A549 (cell line): Measurements from ENCODE around the gene CD79B. TPM values are rescaled to one million over a fixed set of nuclear protein-coding genes. Genes with fewer than 3 reads are reported as not detected.

Source experiments
- ATAC-seq, 2 experiments: fragments of 200-7000 bp in 1 of 2; fragments of >200 bp in 1 of 2; cut with Nextera tagmentation in 1 of 2; cut with Tn5 transposase in 1 of 2; 3 replicates each; pipeline versions ENCODE4 v1.8.0 to v1.9.1; 2018 to 2020; ENCODE audit warnings: mild to moderate bottlenecking in 1 of 2, moderate library complexity in 1 of 2
- CTCF ChIA-PET: fragments of 300-600 bp; sonication (Branson Sonifier 250); formaldehyde crosslinking; extraction: SDS; loops from one replicate; lab custom pipeline; 2021; ENCODE audit warnings: antibody characterized with exemption, inconsistent platforms; lab: Yijun Ruan, JAX
- POLR2A ChIA-PET: fragments of 350-600 bp; formaldehyde crosslinking; extraction: SDS; loops from one replicate; lab custom pipeline; 2021; ENCODE audit warnings: antibody characterized with exemption, inconsistent platforms; lab: Yijun Ruan, JAX
- DNase-seq, 2 experiments: peaks; one replicate each; pipeline versions ENCODE4 v3.0.0 to v3.0.0-alpha.2; 2011 to 2016; ENCODE audit warnings: low read depth in 1 of 2, low spot score in 1 of 2
- FAIRE-seq: peaks from 2 replicates; lab custom pipeline; 2011; peaks lifted over from hg19 to GRCh38; lab: Jason Lieb, UNC
- H3K27ac ChIP-seq, 2 experiments: fragments of >200 bp; sonication (Bioruptor Twin); formaldehyde crosslinking; 3 replicates each; pipeline ENCODE4 v1.5.1; 2016 to 2017
- H3K4me1 ChIP-seq: fragments of >200 bp; sonication (Bioruptor Twin); formaldehyde crosslinking; 3 replicates; pipeline ENCODE4 v1.6.1; 2016
- H3K4me2 ChIP-seq: fragments of >200 bp; sonication (Bioruptor Twin); formaldehyde crosslinking; 3 replicates; pipeline ENCODE4 v1.6.1; 2016
- H3K4me3 ChIP-seq: fragments of >200 bp; sonication (Bioruptor Twin); formaldehyde crosslinking; 3 replicates; pipeline ENCODE4 v1.5.1; 2016
- H3K9me3 ChIP-seq: fragments of >200 bp; sonication (Bioruptor Twin); formaldehyde crosslinking; 3 replicates; pipeline ENCODE4 v1.6.1; 2016
- CBX8 ChIP-seq: fragments of 200-600 bp; sonication (generic); IDR thresholded peaks from 2 replicates; pipeline ENCODE4 v1.6.1; 2016
- CTCF ChIP-seq: fragments of >200 bp; sonication (Bioruptor Twin); formaldehyde crosslinking; IDR thresholded peaks from 3 replicates; pipeline ENCODE4 v1.5.1; 2016
- E2F6 ChIP-seq: IDR thresholded peaks from 2 replicates; pipeline ENCODE4 v1.6.1; 2012; ENCODE audit warnings: low read depth, borderline replicate concordance
- EP300 ChIP-seq, 2 experiments: fragments of >200 bp; sonication (Bioruptor Twin); formaldehyde crosslinking; IDR thresholded peaks; 2 replicates in 1 of 2; 3 replicates in 1 of 2; pipeline ENCODE4 v1.6.1; 2016 to 2017
- ESRRA ChIP-seq: fragments of 150-350 bp; IDR thresholded peaks from 2 replicates; pipeline ENCODE4 v1.6.1; 2014; ENCODE audit warnings: mild to moderate bottlenecking, low read length, borderline replicate concordance
- HDAC2 ChIP-seq: fragments of 200-600 bp; sonication (generic); IDR thresholded peaks from 2 replicates; pipeline ENCODE4 v1.6.1; 2016
- HES2 ChIP-seq: fragments of >200 bp; sonication (Bioruptor Twin); formaldehyde crosslinking; IDR thresholded peaks from 2 replicates; pipeline ENCODE4 v1.6.1; 2016
- HOXB13 ChIP-seq: fragments of 250-450 bp; sonication (Bioruptor Pico); IDR thresholded peaks from 2 replicates; pipeline ENCODE4 v1.5.0; 2020; ENCODE audit warnings: low read depth, mild to moderate bottlenecking, moderate library complexity
- HOXB5 ChIP-seq: fragments of 250-450 bp; sonication (Bioruptor Pico); IDR thresholded peaks from 2 replicates; pipeline ENCODE4 v1.5.0; 2020; ENCODE audit warnings: mild to moderate bottlenecking, moderate library complexity
- JUNB ChIP-seq: fragments of >200 bp; sonication (Bioruptor Twin); formaldehyde crosslinking; IDR thresholded peaks from 2 replicates; pipeline ENCODE4 v1.6.1; 2016
- KDM5A ChIP-seq: fragments of 200-600 bp; sonication (generic); IDR thresholded peaks from 2 replicates; pipeline ENCODE4 v1.6.1; 2016; ENCODE audit warnings: antibody characterized with exemption, mild to moderate bottlenecking
- MAX ChIP-seq: IDR thresholded peaks from 2 replicates; pipeline ENCODE4 v1.6.1; 2012
- MAZ ChIP-seq: fragments of 150-350 bp; IDR thresholded peaks from 2 replicates; pipeline ENCODE4 v1.6.1; 2014; ENCODE audit warnings: antibody characterized with exemption, low read depth, low read length, borderline replicate concordance
- NFE2L2 ChIP-seq: fragments of 150-350 bp; conservative IDR thresholded peaks from 2 replicates; pipeline ENCODE4 v1.6.1; 2014; ENCODE audit warnings: low read length
- NPAS2 ChIP-seq: fragments of 250-450 bp; sonication (Bioruptor Pico); IDR thresholded peaks from 2 replicates; pipeline ENCODE4 v1.8.0; 2022; ENCODE audit warnings: mild to moderate bottlenecking, moderate library complexity, borderline replicate concordance
- POLR2AphosphoS2 ChIP-seq: conservative IDR thresholded peaks from 2 replicates; pipeline ENCODE4 v1.6.1; 2012; ENCODE audit warnings: low read length, improper control_type of control experiment, inconsistent platforms
- RAD21 ChIP-seq, 2 experiments: fragments of >200 bp in 1 of 2; sonication (Bioruptor Twin) in 1 of 2; formaldehyde crosslinking in 1 of 2; IDR thresholded peaks in 1 of 2; conservative IDR thresholded peaks in 1 of 2; 2 replicates in 1 of 2; 3 replicates in 1 of 2; pipeline ENCODE4 v1.6.1; 2012 to 2018; ENCODE audit warnings: inconsistent platforms in 1 of 2
- RCOR1 ChIP-seq: fragments of 150-350 bp; IDR thresholded peaks from 2 replicates; pipeline ENCODE4 v1.6.1; 2014; ENCODE audit warnings: antibody characterized with exemption, low read length, low read depth
- RFX5 ChIP-seq: fragments of 450-650 bp; IDR thresholded peaks from 2 replicates; pipeline ENCODE4 v1.7.1; 2014; ENCODE audit warnings: antibody characterized with exemption, mild to moderate bottlenecking, moderate library complexity
- RNF2 ChIP-seq: fragments of 200-600 bp; sonication (generic); IDR thresholded peaks from 2 replicates; pipeline ENCODE4 v1.6.1; 2016; ENCODE audit warnings: low read depth, mild to moderate bottlenecking, antibody characterized with exemption, moderate library complexity, borderline replicate concordance
- USF2 ChIP-seq: fragments of 450-650 bp; IDR thresholded peaks from 2 replicates; pipeline ENCODE4 v1.6.1; 2014; ENCODE audit warnings: antibody characterized with exemption
- ZC3H11A ChIP-seq: fragments of 450-650 bp; IDR thresholded peaks from 2 replicates; pipeline ENCODE4 v1.6.1; 2014; ENCODE audit warnings: antibody characterized with exemption, mild to moderate bottlenecking
- ZFP36 ChIP-seq: fragments of 450-650 bp; IDR thresholded peaks from 2 replicates; pipeline ENCODE4 v1.6.1; 2014; ENCODE audit warnings: borderline replicate concordance; ENCODE audit not compliant: partially characterized antibody
- WGBS: methylation state at CpG from one replicate; pipeline ENCODE4 v1.1.6; 2017; ENCODE audit errors: missing lambda C conversion rate; 5-methylcytosine and 5-hydroxymethylcytosine counted together
- polyA plus RNA-seq, 4 experiments: library from polyadenylated mRNA; depleted of rRNA in 3 of 4; stranded (reverse); fragments of >200 nt; fragmentation: RNase III in 1 of 4; extraction: RNeasy Plus Mini Kit Qiagen cat#74134 plus additional on column Dnase treatment in 1 of 4; gene quantifications; 2 replicates in 3 of 4; 3 replicates in 1 of 4; pipeline ENCODE4 v1.2.3, GENCODE V29; 2011 to 2017

The CD79B gene
- polyA plus RNA-seq, 2 of the 4 experiments (the other 2 are of a cell fraction): 0.14 TPM; not detected in 1

- Histone ChIP-seq H3K9me3 (no peaks in the 10 kb centered on the region), H3K4me3 (no peak overlapping the region), H3K4me1 (no peaks in the 10 kb centered on the region), H3K4me2 (no peak overlapping the region), H3K27ac (no peak overlapping the region)
- ChIA-PET POLR2A (no interaction called here), CTCF (interaction anchor here (0.7 to 2.2 kb wide), 8 partner anchors 9 to 196 kb away, joined by 3 to 20 read pairs (median 4); partner anchors contain the start of gene GH1)
- ATAC-seq (no peak), FAIRE-seq (no peak), DNase-seq (no peak)
- WGBS: 82% methylated on average over 4 of the region's 4 CpGs
- TF ChIP-seq HOXB13 (CRISPR knock-in tag): no peak
- no peak for TF ChIP-seq EP300 (IDR thresholded peaks at IDR 0.05)
- no peak for TF ChIP-seq HES2
- TF ChIP-seq RNF2: no peak
- TF ChIP-seq NPAS2 (CRISPR knock-in tag): no peak
- no peak for TF ChIP-seq MAX
Observed at GRCh38 chr17:63937920-63938319, 5.8 kb upstream of the CD79B start.

GRCh38 chr17:63937319-63937718 lies 5.2 kb upstream of the CD79B start:
- POLR2A ChIA-PET: interaction anchor here (0.7 kb wide), 1 partner anchor 68 kb away, joined by 3 read pairs; no protein-coding TSS in a partner anchor
- Histone ChIP-seq H3K4me3 (no peak overlapping the region), H3K4me2 (no peak overlapping the region), H3K9me3 (no peaks in the 10 kb centered on the region), H3K27ac (no peak overlapping the region), H3K4me1 (no peaks in the 10 kb centered on the region)
- CTCF ChIA-PET: interaction anchor here (0.6 to 2.2 kb wide), 11 partner anchors 9 to 372 kb away, joined by 3 to 20 read pairs (median 4); partner anchors contain the start of gene GH1
- DNase-seq (no peak), FAIRE-seq (no peak), ATAC-seq (no peak)
- TF ChIP-seq CBX8 (no peak), E2F6 (no peak), USF2 (no peak), NFE2L2 (no peak), ESRRA (no peak), RFX5 (no peak), KDM5A (no peak), HOXB5 (CRISPR knock-in tag) (no peak), MAZ (no peak), ZFP36 (no peak), JUNB (no peak)
- WGBS: 62% methylated on average over 6 of the region's 6 CpGs

GRCh38 chr17:63934183-63935112 lies 2.3 kb upstream of the CD79B start:
- ATAC-seq: no peak
- no peak for TF ChIP-seq HDAC2
- TF ChIP-seq POLR2AphosphoS2: no peak
- no peak for TF ChIP-seq ZC3H11A
- TF ChIP-seq RCOR1: no peak
- no peak for TF ChIP-seq MAX
- no peak for TF ChIP-seq CTCF
- no peak for TF ChIP-seq ESRRA
- no peak for TF ChIP-seq RAD21 (conservative IDR thresholded peaks at IDR 0.05 in 1 of 2, IDR thresholded peaks at IDR 0.05 in 1 of 2)
- TF ChIP-seq, all 56 proteins: peak for 0
- no peak overlapping the region for H3K4me3 ChIP-seq
- no peaks in the 10 kb centered on the region for H3K9me3 ChIP-seq
- DNase-seq (no peak), FAIRE-seq (no peak)
- 67% methylated on average over 19 of the region's 21 CpGs for WGBS
- ChIA-PET CTCF (interaction anchor here (1.5 to 9.0 kb wide), 11 partner anchors 9 to 199 kb away, joined by 4 to 132 read pairs (median 10); partner anchors contain the start of genes CSHL1, GH1, GH2 and ICAM2), POLR2A (no interaction called here)
- no peak overlapping the region for H3K4me2 ChIP-seq
- no peaks in the 10 kb centered on the region for H3K4me1 ChIP-seq
- H3K27ac ChIP-seq: no peak overlapping the region
